Activated CD4-positive, CD25-positive, alpha-beta regulatory T cell treated with anti-CD3 and anti-CD28 coated beads, Interleukin-2, amount 50 U/mL, for 16 hours (primary cell): Measurements from ENCODE around the gene DPEP2NB.
A peak's percentile ranks its signal among the peaks of the same experiment; 100 is the strongest.
"Not testable (repeated sequence)": the region's sequence is repeated elsewhere in the genome, so short reads cannot be mapped to it uniquely, and the experiment has no call there.

ENCODE experiments used
- DNase-seq: peaks from one replicate; pipeline ENCODE4 v3.0.0-alpha.2; 2020; ENCODE audit warnings: low read depth, low spot score

Gene DPEP2NB

GRCh38 chr16:68015681-68016080 is at the start of gene DPEP2NB:
Gene DPEP2NB, minus strand, starts transcription at chr16:68015911. Its CDS starts 141 bp downstream, at chr16:68015770.
- DNase-seq, result no peak

GRCh38 chr16:68064791-68065365 is 49.2 kb upstream of the DPEP2NB start:
- peak; percentile 38 for DNase-seq

GRCh38 chr16:68062910-68063393 is 47.2 kb upstream of the DPEP2NB start:
- DNase-seq, result no peak

- no peak for DNase-seq
Observed at GRCh38 chr16:68061396-68061795, 45.7 kb upstream of the DPEP2NB start.

GRCh38 chr16:68059804-68060203 is 44.1 kb upstream of the DPEP2NB start:
- DNase-seq, result no peak

GRCh38 chr16:68055395-68055794 is 39.7 kb upstream of the DPEP2NB start:
- no peak for DNase-seq

GRCh38 chr16:68049449-68049848 is 33.7 kb upstream of the DPEP2NB start:
- no peak for DNase-seq

- DNase-seq, result no peak
Observed at GRCh38 chr16:68047987-68048386, 32.3 kb upstream of the DPEP2NB start.

- no peak for DNase-seq
Observed at GRCh38 chr16:68046106-68046505, 30.4 kb upstream of the DPEP2NB start.

- no peak for DNase-seq
Observed at GRCh38 chr16:68041783-68042182, 26.1 kb upstream of the DPEP2NB start.

GRCh38 chr16:68040506-68041288 is 25.0 kb upstream of the DPEP2NB start:
- DNase-seq, result peak; percentile 83

GRCh38 chr16:68037841-68038597 is 22.3 kb upstream of the DPEP2NB start:
- no peak for DNase-seq

- DNase-seq, result no peak
Observed at GRCh38 chr16:68035227-68035626, 19.5 kb upstream of the DPEP2NB start.

GRCh38 chr16:68033101-68033500 is 17.4 kb upstream of the DPEP2NB start:
- no peak for DNase-seq

GRCh38 chr16:68031951-68032350 is 16.2 kb upstream of the DPEP2NB start:
- DNase-seq, result no peak

- not testable (repeated sequence) for DNase-seq
Observed at GRCh38 chr16:68030108-68030507, 14.4 kb upstream of the DPEP2NB start.

- DNase-seq, result no peak
Observed at GRCh38 chr16:68028996-68029395, 13.3 kb upstream of the DPEP2NB start.

GRCh38 chr16:68022728-68023537 is 7.2 kb upstream of the DPEP2NB start, which contains the start of the genes DDX28 and DUS2:
Gene DDX28, minus strand, starts transcription at chr16:68023232. Its CDS starts 30 bp downstream, at chr16:68023202.
Gene DUS2, plus strand, starts transcription at chr16:68023284. Its CDS starts 14,740 bp downstream, at chr16:68038024.
- DNase-seq, result peak; percentile 93

- DNase-seq, result no peak
Observed at GRCh38 chr16:68022278-68022727, 6.6 kb upstream of the DPEP2NB start.

GRCh38 chr16:68021490-68021889 is 5.8 kb upstream of the DPEP2NB start:
- DNase-seq, result no peak

- no peak for DNase-seq
Observed at GRCh38 chr16:68019167-68019680, 3.5 kb upstream of the DPEP2NB start.
